Measurements from ENCODE around the gene USP35. TPM values are rescaled to one million over a fixed set of nuclear protein-coding genes. Genes with fewer than 3 reads are reported as not detected.

The USP35 gene
- total and polyA plus RNA-seq, 12 donors, result 13.6 to 75.9 (median 32.1) TPM

GRCh38 chr11:78193806-78194205 lies 5.1 kb downstream of the USP35 start:
- 90 to 94% (median 93%) methylated on average over 7 to 8 of the region's 8 CpGs for WGBS, 4 donors
- intact Hi-C loops (cut with DNase I), result loop anchor here in 1 of 2 donors (10.0 kb wide), 1 partner anchor 119 kb away; the partner anchor contains the start of gene NDUFC2
- H3K4me3 ChIP-seq, result no peak overlapping the region
- peak in 2 of 7 donors; percentile 6 to 16 for DNase-seq
- no peaks in the 10 kb centered on the region for H3K27me3 ChIP-seq
- H3K9me3 ChIP-seq (replicated peaks in 1 of 3), result no peaks in the 10 kb centered on the region
- peaks cover 0 to 15% of the 10 kb centered on the region in 2 donors for H3K36me3 ChIP-seq (replicated peaks in 1 of 2)
- peaks cover 11 to 48% of the 10 kb centered on the region in 2 donors for H3K4me1 ChIP-seq (replicated peaks in 1 of 2)
- no peak for TF ChIP-seq CTCF (IDR thresholded peaks at IDR 0.05)
- TF ChIP-seq POLR2A (IDR thresholded peaks at IDR 0.05), result no peak
- H3K27ac ChIP-seq, result peak overlapping the region in 1 of 5 donors; percentile 82

DNA sequence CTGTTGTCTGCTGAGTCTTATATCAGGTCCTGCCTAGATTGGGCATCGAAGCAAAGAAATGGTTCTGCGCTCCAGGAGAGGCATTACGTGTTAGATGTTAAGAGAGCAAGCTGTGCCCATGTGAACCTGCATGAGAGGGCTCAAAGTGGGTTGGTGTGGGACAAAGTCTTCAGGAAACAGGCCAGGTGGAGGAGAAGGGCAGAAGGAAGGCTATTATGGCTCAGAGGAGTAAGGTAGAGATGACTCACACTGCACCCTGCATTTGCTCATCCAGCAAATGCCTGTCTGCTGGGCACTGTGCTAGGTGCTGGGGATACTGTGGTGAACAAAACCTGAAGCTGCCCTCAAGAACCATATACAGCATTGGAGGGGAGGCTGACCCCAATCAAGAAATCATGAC lies 5.8 kb downstream of the USP35 start:
- WGBS, 4 donors, result 94 to 95% (median 94%) methylated on average over 3 of the region's 3 CpGs
- TF ChIP-seq POLR2A (IDR thresholded peaks at IDR 0.05), result no peak
- TF ChIP-seq CTCF (IDR thresholded peaks at IDR 0.05), result no peak
- intact Hi-C loops (cut with DNase I), result loop anchor here in 1 of 2 donors (10.0 kb wide), 1 partner anchor 120 kb away; the partner anchor contains the start of gene NDUFC2

DNA sequence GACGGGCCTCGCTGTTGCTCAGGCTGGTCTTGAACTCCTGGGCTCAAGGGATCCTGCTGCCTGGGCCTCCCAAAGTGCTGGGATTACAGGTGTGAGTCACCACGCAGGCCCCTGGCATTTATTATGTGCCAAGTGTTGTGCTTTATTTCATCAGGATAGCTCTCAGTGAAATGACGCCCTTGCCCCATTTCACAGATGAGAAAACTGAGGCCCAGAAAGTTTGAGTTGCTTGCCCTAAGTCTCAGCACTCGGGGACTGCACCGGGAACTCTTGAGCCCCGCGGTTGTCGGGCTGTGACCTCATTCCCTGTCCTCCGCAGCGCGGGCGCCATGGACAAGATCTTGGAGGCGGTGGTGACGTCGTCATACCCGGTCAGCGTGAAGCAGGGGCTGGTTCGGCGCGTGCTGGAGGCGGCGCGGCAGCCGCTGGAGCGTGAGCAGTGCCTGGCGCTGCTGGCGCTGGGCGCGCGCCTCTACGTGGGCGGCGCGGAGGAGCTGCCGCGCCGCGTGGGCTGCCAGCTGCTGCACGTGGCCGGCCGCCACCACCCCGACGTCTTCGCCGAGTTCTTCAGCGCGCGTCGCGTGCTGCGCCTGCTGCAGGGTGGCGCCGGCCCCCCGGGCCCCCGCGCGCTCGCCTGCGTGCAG lies 7.3 kb downstream of the USP35 start:
- Histone ChIP-seq H3K36me3 (replicated peaks in 1 of 2) (peaks cover 0 to 38% of the 10 kb centered on the region in 2 donors), H3K27me3 (no peaks in the 10 kb centered on the region), H3K27ac (no peak overlapping the region), H3K4me3 (no peak overlapping the region), H3K9me3 (replicated peaks in 1 of 3) (no peaks in the 10 kb centered on the region), H3K4me1 (replicated peaks in 1 of 2) (peaks cover 0 to 30% of the 10 kb centered on the region in 2 donors)
- DNase-seq, result peak in 2 of 7 donors; percentile 8 to 15
- WGBS, 4 donors, result 66 to 84% (median 73%) methylated on average over 25 to 60 of the region's 60 CpGs
- TF ChIP-seq CTCF (IDR thresholded peaks at IDR 0.05) (no peak), POLR2A (IDR thresholded peaks at IDR 0.05) (no peak)
- intact Hi-C loops (cut with DNase I), result loop anchor here in 1 of 2 donors (10.0 kb wide), 1 partner anchor 121 kb away; the partner anchor contains the start of gene NDUFC2

More for the DNA sequence above, 5.8 kb downstream of the USP35 start:
- no peak overlapping the region for H3K4me3 ChIP-seq
- H3K36me3 ChIP-seq (replicated peaks in 1 of 2), result peaks cover 0 to 22% of the 10 kb centered on the region in 2 donors
- H3K4me1 ChIP-seq (replicated peaks in 1 of 2), result peaks cover 6 to 46% of the 10 kb centered on the region in 2 donors
- H3K9me3 ChIP-seq (replicated peaks in 1 of 3), result no peaks in the 10 kb centered on the region
- H3K27me3 ChIP-seq, result no peaks in the 10 kb centered on the region
- peak in 1 of 7 donors; percentile 21 for DNase-seq
- H3K27ac ChIP-seq, result peak overlapping the region in 1 of 5 donors; percentile 1

GRCh38 chr11:78196661-78197091 lies 8.0 kb downstream of the USP35 start:
- TF ChIP-seq CTCF (IDR thresholded peaks at IDR 0.05) (no peak), POLR2A (IDR thresholded peaks at IDR 0.05) (no peak)
- H3K4me1 ChIP-seq (replicated peaks in 1 of 2), result peaks cover 0 to 24% of the 10 kb centered on the region in 2 donors
- intact Hi-C loops (cut with DNase I), result loop anchor here in 1 of 2 donors (10.0 kb wide), 1 partner anchor 122 kb away; the partner anchor contains the start of gene NDUFC2
- H3K9me3 ChIP-seq (replicated peaks in 1 of 3), result no peaks in the 10 kb centered on the region
- no peak overlapping the region for H3K27ac ChIP-seq
- 84 to 100% (median 85%) methylated on average over 9 to 40 of the region's 40 CpGs for WGBS, 4 donors
- peaks cover 0 to 44% of the 10 kb centered on the region in 2 donors for H3K36me3 ChIP-seq (replicated peaks in 1 of 2)
- no peak overlapping the region for H3K4me3 ChIP-seq
- DNase-seq, result peak in 1 of 7 donors; percentile 8
- no peaks in the 10 kb centered on the region for H3K27me3 ChIP-seq

All from adrenal gland (tissue), 12 donors.